ENCODE measurements around the gene PTGES3. TPM values are rescaled to one million over a fixed set of nuclear protein-coding genes. Genes with fewer than 3 reads are reported as not detected.

Gene PTGES3
- polyA plus RNA-seq, 2 of the 4 experiments (the other 2 are of a cell fraction) = 272 to 406 TPM

GRCh38 chr12:56718149-56718548 lies 30.1 kb upstream of the PTGES3 start:
- Histone ChIP-seq H3K4me1 (peaks cover 58% of the 10 kb centered on the region), H3K4me2 (no peak overlapping the region), H3K9me3 (no peaks in the 10 kb centered on the region), H3K27ac (no peak overlapping the region), H3K4me3 (no peak overlapping the region)
- ChIA-PET POLR2A (interaction anchor here (0.6 to 4.0 kb wide), 4 partner anchors 8 to 402 kb away, joined by 3 to 27 read pairs (median 4); partner anchors contain the start of gene PTGES3), CTCF (interaction anchor here (1.2 to 1.5 kb wide), 2 partner anchors 9 to 79 kb away, joined by 4 read pairs; no protein-coding TSS in a partner anchor)
- ATAC-seq = no peak
- TF ChIP-seq RCOR1 (IDR thresholded peaks at IDR 0.05; ENCODE audit: low read depth, low read length) (no peak), HES2 (IDR thresholded peaks at IDR 0.05) (no peak), MAZ (IDR thresholded peaks at IDR 0.05; ENCODE audit: borderline replicate concordance, low read depth, low read length) (no peak), EHF (CRISPR knock-in tag; IDR thresholded peaks at IDR 0.05) (no peak), RAD21 (conservative IDR thresholded peaks at IDR 0.05 in 1 of 2, IDR thresholded peaks at IDR 0.05 in 1 of 2) (no peak), EP300 (IDR thresholded peaks at IDR 0.05) (no peak), NFE2L2 (conservative IDR thresholded peaks at IDR 0.05; ENCODE audit: low read length) (no peak), KDM5A (IDR thresholded peaks at IDR 0.05) (no peak)
- TF ChIP-seq, protein P1, sequence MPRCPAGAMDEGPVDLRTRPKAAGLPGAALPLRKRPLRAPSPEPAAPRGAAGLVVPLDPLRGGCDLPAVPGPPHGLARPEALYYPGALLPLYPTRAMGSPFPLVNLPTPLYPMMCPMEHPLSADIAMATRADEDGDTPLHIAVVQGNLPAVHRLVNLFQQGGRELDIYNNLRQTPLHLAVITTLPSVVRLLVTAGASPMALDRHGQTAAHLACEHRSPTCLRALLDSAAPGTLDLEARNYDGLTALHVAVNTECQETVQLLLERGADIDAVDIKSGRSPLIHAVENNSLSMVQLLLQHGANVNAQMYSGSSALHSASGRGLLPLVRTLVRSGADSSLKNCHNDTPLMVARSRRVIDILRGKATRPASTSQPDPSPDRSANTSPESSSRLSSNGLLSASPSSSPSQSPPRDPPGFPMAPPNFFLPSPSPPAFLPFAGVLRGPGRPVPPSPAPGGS (IDR thresholded peaks at IDR 0.05) = no peak
- DNase-seq (ENCODE audit: low read depth in 1 of 2, low spot score in 1 of 2) = no peak
- FAIRE-seq = no peak
- WGBS (ENCODE audit: missing lambda C conversion rate) = no CpG with 5 or more reads among the region's 1 CpG

DNA sequence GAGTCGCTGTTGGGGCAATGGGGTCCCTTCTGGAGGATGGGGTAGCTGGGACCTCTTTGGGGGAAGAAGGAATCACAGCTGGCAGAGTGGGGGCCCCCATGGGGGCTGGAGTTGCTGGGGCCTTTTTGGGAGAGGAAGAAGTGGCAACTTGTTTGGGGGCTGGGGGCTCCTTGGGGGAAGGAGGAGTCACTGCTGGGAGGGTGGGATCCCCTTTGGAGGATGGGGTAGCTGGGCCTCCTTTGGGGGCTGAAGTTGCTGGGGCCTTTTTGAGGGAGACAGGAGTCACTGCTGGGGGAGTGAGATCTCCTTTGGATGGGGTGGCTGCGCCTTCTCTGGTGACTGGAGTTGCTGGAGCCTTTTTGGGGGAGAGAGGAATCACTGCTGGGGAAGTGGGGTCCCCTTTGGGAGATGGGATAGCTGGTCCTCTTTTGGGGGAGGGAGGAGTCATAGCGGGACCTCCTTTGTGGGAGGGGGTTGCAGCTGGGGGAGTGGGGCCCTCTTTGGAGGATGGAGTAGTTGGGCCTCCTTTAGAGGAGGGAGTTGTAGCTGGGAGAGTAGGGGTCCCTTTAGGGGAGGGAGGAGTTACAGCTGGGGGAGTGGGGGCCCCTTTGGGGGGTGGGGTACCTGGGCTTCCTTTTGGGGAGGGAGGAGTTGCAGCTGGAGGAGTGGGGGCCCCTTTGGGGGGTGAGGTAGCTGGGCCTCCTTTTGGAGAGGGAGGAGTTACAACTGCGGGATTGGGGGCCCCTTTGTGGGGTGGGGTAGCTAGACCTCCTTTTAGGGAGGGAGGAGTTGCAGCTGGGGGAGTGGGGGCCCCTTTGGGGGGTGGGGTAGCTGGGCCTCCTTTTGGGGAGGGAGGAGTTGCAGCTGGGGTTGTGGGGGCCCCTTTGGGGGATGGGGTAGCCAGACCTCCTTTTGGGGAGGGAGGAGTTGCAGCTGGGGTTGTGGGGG lies 29.1 kb upstream of the PTGES3 start:
- FAIRE-seq (no peak), DNase-seq (ENCODE audit: low read depth in 1 of 2, low spot score in 1 of 2) (no peak), ATAC-seq (no peak)
- 96% methylated on average over 3 of the region's 4 CpGs for WGBS (ENCODE audit: missing lambda C conversion rate)
- CTCF ChIA-PET = interaction anchor here (1.2 to 1.5 kb wide), 2 partner anchors 79 to 138 kb away, joined by 3 to 4 read pairs; no protein-coding TSS in a partner anchor
- Histone ChIP-seq H3K4me3 (no peak overlapping the region), H3K27ac (peak overlapping the region in 1 of 2 experiments; percentile 15; a peak in 2 of 6 replicates), H3K9me3 (no peaks in the 10 kb centered on the region), H3K4me1 (peaks cover 49% of the 10 kb centered on the region), H3K4me2 (no peak overlapping the region)
- POLR2A ChIA-PET = interaction anchor here (0.6 to 4.0 kb wide), 3 partner anchors 8 to 29 kb away, joined by 3 to 27 read pairs (median 10); partner anchors contain the start of genes NACA and PTGES3
- TF ChIP-seq CHD2 (IDR thresholded peaks at IDR 0.05; ENCODE audit: low read length, partially characterized antibody) = no peak
- TF ChIP-seq, protein P2, sequence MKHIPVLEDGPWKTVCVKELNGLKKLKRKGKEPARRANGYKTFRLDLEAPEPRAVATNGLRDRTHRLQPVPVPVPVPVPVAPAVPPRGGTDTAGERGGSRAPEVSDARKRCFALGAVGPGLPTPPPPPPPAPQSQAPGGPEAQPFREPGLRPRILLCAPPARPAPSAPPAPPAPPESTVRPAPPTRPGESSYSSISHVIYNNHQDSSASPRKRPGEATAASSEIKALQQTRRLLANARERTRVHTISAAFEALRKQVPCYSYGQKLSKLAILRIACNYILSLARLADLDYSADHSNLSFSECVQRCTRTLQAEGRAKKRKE (CRISPR knock-in tag; IDR thresholded peaks at IDR 0.05; ENCODE audit: low read depth) = no peak
- TF ChIP-seq FOSB (CRISPR knock-in tag; IDR thresholded peaks at IDR 0.05) = no peak
- TF ChIP-seq TFCP2L1 (CRISPR knock-in tag; IDR thresholded peaks at IDR 0.05) = no peak
- TF ChIP-seq, protein P3, sequence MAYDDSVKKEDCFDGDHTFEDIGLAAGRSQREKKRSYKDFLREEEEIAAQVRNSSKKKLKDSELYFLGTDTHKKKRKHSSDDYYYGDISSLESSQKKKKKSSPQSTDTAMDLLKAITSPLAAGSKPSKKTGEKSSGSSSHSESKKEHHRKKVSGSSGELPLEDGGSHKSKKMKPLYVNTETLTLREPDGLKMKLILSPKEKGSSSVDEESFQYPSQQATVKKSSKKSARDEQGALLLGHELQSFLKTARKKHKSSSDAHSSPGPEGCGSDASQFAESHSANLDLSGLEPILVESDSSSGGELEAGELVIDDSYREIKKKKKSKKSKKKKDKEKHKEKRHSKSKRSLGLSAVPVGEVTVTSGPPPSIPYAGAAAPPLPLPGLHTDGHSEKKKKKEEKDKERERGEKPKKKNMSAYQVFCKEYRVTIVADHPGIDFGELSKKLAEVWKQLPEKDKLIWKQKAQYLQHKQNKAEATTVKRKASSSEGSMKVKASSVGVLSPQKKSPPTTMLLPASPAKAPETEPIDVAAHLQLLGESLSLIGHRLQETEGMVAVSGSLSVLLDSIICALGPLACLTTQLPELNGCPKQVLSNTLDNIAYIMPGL (CRISPR knock-in tag; IDR thresholded peaks at IDR 0.05; ENCODE audit: borderline replicate concordance) = no peak
- no peak for TF ChIP-seq JUNB (IDR thresholded peaks at IDR 0.05)
- no peak for TF ChIP-seq TP53 (CRISPR knock-in tag; IDR thresholded peaks at IDR 0.05)
- no peak for TF ChIP-seq EP300 (IDR thresholded peaks at IDR 0.05)
- TF ChIP-seq, protein P4, sequence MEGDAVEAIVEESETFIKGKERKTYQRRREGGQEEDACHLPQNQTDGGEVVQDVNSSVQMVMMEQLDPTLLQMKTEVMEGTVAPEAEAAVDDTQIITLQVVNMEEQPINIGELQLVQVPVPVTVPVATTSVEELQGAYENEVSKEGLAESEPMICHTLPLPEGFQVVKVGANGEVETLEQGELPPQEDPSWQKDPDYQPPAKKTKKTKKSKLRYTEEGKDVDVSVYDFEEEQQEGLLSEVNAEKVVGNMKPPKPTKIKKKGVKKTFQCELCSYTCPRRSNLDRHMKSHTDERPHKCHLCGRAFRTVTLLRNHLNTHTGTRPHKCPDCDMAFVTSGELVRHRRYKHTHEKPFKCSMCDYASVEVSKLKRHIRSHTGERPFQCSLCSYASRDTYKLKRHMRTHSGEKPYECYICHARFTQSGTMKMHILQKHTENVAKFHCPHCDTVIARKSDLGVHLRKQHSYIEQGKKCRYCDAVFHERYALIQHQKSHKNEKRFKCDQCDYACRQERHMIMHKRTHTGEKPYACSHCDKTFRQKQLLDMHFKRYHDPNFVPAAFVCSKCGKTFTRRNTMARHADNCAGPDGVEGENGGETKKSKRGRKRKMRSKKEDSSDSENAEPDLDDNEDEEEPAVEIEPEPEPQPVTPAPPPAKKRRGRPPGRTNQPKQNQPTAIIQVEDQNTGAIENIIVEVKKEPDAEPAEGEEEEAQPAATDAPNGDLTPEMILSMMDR (IDR thresholded peaks at IDR 0.05) = no peak
- TF ChIP-seq SREBF2 (IDR thresholded peaks at IDR 0.05) = no peak

All from A549 (cell line).